ENCODE data around the gene SPACA6.
"Not testable (repeated sequence)": the region's sequence is repeated elsewhere in the genome, so short reads cannot be mapped to it uniquely, and the experiment has no call there.

SPACA6 gene

DNA sequence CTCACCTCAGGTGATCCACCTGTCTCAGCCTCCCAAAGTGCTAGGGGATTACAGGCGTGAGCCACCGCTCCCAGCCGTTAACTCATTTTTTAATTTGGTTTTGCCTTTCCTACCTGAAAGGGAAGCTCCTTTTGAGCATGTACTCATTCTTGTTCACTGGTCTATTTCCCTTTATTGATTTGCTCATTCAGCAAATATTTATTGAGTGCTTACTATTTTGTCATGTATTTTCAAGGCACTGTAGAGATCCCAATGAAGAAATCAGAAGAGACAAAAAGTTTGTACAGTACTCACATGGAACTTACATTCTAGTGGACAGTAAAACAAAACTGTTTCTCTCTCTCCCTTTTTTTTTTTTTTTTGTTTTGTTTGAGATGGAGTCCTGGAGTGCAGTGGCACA, 13.8 kb downstream of the SPACA6 start:
- DNase-seq = no peak

- no peak for DNase-seq
Measured at GRCh38 chr19:51708811-51709210, 15.7 kb downstream of the SPACA6 start.

DNA sequence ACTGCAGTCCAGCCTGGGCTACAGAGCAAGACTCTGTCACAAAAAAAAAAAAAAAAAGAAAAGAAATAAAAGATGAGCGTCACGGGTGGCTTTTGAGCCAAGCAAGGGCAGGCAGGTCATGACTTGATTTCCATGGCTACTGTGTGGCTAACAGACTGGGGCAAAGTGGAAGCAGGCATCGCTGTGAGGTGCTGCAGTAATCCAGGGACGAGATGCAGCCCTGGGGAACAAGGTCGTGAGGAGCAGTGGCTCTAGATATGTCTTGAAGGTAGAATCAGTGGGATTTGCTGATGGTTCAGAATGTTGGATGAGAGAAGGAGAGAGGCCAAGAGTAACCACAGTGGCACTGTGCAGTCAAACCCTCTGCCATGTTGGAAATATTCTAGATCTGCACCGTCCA, 16.4 kb downstream of the SPACA6 start:
- DNase-seq = no peak

DNA sequence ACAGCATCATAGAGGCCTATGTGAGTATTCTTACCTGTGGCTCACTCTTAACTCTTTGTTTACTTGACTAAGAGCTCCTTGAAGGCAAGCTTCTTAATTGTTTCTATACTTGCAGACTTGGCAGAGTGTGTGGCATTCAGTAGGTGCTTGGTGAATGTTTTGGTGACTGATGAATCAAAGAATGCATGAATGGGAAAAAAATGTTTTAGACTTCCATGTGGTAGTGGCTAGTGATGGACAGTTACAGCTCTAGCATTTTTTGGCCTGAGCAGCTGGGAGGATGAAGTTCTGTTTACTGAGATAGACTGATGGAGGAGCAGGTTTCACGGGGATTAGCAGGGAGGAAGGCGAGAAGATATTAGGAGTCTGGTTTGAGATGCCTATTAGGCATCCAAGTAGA, 17.0 kb downstream of the SPACA6 start:
- DNase-seq = no peak

- DNase-seq = no peak
Measured at GRCh38 chr19:51711702-51712101, 18.6 kb downstream of the SPACA6 start.

- no peak for DNase-seq
Measured at GRCh38 chr19:51712461-51713081, 19.4 kb downstream of the SPACA6 start.

GRCh38 chr19:51713319-51714285, 20.5 kb downstream of the SPACA6 start:
- no peak for DNase-seq

- DNase-seq = no peak
Measured at GRCh38 chr19:51714848-51715247, 21.7 kb downstream of the SPACA6 start.

- no peak for DNase-seq
Measured at GRCh38 chr19:51715850-51716249, 22.7 kb downstream of the SPACA6 start.

- DNase-seq = no peak
Measured at GRCh38 chr19:51716925-51717324, 23.8 kb downstream of the SPACA6 start.

DNA sequence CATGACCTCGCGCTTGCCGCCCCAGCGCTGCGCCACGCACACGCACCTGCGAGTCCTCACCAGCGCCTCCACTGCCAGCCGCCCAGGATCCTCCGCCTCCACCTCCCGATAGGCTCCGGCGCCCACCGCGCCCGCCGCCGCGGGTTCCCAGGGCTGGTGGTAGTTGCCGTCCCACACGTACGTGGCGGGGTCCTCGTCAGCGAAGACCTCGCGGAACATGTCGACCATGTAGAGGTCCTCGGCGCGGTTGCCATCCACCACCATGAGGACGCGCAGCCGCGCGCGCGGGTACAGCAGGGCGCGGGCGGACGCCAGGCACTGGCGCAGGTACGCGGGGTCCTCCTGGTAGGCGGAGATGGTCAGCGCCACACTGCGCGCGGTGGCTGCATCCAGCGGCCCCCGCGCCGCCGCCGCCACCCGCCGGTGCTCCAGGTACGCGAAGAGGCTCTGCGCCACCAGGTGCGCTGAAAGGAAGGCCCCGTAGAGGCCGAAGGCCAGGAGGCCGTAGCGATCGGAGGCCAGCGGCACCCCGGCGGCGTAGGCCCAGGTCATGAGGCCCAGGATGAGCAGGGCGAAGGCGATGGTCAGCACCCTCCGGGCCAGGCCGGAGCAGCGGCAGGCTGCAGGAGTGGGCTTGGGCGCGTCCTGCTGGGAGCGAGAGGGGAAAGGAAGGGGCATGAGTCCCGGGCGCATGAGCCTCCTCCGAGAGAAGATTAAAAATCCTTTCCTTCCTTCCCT, 26.3 kb downstream of the SPACA6 start:
- no peak for DNase-seq

DNA sequence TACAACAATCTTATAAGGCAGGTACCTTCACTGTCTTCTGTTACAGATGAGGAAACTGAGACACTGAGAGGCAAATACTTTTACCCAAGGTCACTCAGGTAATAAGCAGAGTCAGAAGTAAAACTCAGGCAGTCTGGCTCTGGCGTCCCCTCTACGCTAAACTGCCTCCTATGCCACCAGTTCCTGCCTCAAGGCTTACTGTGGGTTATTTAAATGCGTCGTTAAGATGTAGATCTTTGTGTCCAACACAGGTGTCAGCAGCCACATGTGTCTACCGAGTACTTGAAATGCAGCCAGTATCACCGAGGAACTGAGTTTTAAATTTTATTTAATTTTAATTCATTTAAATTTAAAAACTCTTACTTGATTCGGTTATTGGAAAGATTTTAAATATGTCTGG, 28.8 kb downstream of the SPACA6 start:
- no peak for DNase-seq

DNA sequence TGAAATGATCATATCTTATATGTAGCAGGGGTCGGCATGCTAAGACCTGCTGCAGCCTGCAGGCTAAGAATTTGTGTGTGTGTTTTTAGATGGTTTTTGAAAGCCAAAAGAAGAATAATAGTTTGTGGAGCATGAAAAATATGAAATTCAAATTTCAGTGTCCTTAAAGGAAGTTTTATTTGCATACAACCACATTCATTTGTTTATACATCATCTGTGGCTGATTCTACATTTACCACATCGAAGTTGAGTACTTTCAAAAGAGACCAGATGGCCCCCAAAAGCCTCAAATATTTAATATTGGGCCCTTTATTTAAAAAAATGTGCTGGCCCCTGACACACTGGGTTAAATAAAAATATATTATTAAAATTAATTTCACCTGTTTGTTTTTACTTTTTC, 29.4 kb downstream of the SPACA6 start:
- no peak for DNase-seq

GRCh38 chr19:51724543-51724942, 31.4 kb downstream of the SPACA6 start:
- DNase-seq = no peak

GRCh38 chr19:51726049-51726448, 32.9 kb downstream of the SPACA6 start:
- no peak for DNase-seq

- DNase-seq = no peak
Measured at GRCh38 chr19:51727349-51727880, 34.3 kb downstream of the SPACA6 start.

- DNase-seq = no peak
Measured at GRCh38 chr19:51729781-51730180, 36.7 kb downstream of the SPACA6 start.

DNA sequence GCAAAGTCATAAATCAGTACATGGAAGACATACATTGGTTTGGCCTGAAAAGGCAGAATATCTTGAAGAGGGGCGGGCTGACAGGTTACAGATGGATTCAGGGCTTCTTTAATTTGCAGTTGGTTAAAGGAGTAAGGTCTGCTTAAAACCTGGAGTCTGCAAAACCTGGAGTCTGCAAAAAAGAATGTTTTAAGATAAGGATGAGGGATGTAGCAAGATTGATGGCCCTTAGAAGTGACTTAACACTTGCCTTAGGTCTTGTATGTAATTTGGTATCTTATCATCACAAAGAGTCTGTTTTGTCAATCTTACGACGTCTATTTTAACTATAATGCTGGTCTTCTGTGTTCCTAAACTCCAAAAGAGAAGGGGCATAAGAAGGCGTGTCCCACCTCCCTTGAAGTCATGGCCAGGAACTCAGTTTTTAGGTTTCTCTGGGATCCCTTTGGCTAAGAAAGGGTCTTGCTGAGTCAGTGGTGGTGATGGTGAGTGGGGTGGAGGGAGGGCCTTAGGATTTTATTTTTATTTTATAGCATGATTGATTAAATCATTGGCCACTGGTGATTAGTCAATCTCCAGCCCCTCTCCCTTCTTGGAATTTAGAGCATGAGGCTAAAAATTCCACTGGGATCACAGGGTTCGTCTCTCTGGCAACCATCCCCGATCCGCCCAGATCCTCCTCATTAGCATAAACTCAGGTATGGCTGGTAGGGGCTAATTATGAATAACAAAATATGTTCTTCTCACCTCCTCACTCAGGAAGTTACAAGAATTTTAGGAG, 40.8 kb downstream of the SPACA6 start:
- no peak for DNase-seq

- no peak for DNase-seq
Measured at GRCh38 chr19:51735759-51736449, 42.8 kb downstream of the SPACA6 start.

DNA sequence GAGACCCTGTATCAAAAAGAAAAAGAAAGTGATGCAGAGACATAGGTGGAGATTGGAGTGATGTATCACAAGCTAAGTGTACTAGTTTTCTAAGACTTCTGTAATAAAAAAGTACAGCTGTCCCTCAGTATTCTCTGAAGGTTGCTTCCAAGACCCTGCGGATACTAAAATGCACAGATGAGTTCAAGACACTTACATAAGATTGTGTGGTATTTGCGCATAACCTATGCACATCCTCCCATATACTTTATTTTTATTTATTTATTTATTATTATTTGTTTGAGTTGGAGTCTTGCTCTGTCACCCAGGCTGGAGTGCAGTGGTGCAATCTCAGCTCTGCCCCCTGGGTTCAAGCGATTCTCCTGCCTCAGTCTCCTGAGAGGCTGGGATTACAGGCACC, 44.3 kb downstream of the SPACA6 start:
- no peak for DNase-seq

- no peak for DNase-seq
Measured at GRCh38 chr19:51737924-51738323, 44.8 kb downstream of the SPACA6 start.

- DNase-seq = not testable (repeated sequence)
Measured at GRCh38 chr19:51738523-51738922, 45.4 kb downstream of the SPACA6 start.

Measured in stimulated activated CD4-positive, alpha-beta T cell treated with anti-CD3 and anti-CD28 coated beads, Interleukin-2, amount 100 ng/mL, for 24 hours (primary cell).